ENCODE results near the gene EMX1. TPM values are rescaled to one million over a fixed set of nuclear protein-coding genes. Genes with fewer than 3 reads are reported as not detected.

The EMX1 gene
- total RNA-seq, 1 experiment from 2014 or later, result not detected

- Mint-ChIP-seq H3K36me3 (ENCODE audit: insufficient read depth, unreplicated experiment) (no peaks in the 10 kb centered on the region), H3K9me3 (ENCODE audit: low read depth, unreplicated experiment) (no peaks in the 10 kb centered on the region), H3K4me3 (ENCODE audit: low read depth, unreplicated experiment) (no peak overlapping the region), H3K27ac (ENCODE audit: unreplicated experiment) (no peak overlapping the region), H3K27me3 (ENCODE audit: unreplicated experiment) (no peaks in the 10 kb centered on the region), H3K4me1 (ENCODE audit: low read depth, unreplicated experiment) (no peaks in the 10 kb centered on the region)
- BruUV-seq (replicated peaks), result no TSS peak
- no peak for TF ChIP-seq CTCF (IDR thresholded peaks at IDR 0.05; ENCODE audit: unreplicated experiment)
- CTCF ChIA-PET, result interaction anchor here (0.6 kb wide), 1 partner anchor 37 kb away, joined by 3 read pairs; no protein-coding TSS in a partner anchor
- intact Hi-C loops (cut with micrococcal nuclease; ENCODE audit: unreplicated experiment), result no loop called here
- DNase-seq, result no peak
Measured at GRCh38 chr2:72944804-72945449, 27.6 kb downstream of the EMX1 start.

- CTCF ChIA-PET, result no interaction called here
- H3K4me1 Mint-ChIP-seq (ENCODE audit: low read depth, unreplicated experiment), result no peaks in the 10 kb centered on the region
- no peaks in the 10 kb centered on the region for H3K27me3 Mint-ChIP-seq (ENCODE audit: unreplicated experiment)
- intact Hi-C loops (cut with micrococcal nuclease; ENCODE audit: unreplicated experiment), result no loop called here
- H3K27ac Mint-ChIP-seq (ENCODE audit: unreplicated experiment), result no peak overlapping the region
- no peaks in the 10 kb centered on the region for H3K36me3 Mint-ChIP-seq (ENCODE audit: insufficient read depth, unreplicated experiment)
- no peak for DNase-seq
- no peak for TF ChIP-seq CTCF (IDR thresholded peaks at IDR 0.05; ENCODE audit: unreplicated experiment)
- no TSS peak for BruUV-seq (replicated peaks)
- H3K4me3 Mint-ChIP-seq (ENCODE audit: low read depth, unreplicated experiment), result no peak overlapping the region
- H3K9me3 Mint-ChIP-seq (ENCODE audit: low read depth, unreplicated experiment), result no peaks in the 10 kb centered on the region
Measured at GRCh38 chr2:72945450-72946019, 28.2 kb downstream of the EMX1 start.

- no peak for TF ChIP-seq CTCF (IDR thresholded peaks at IDR 0.05; ENCODE audit: unreplicated experiment)
- BruUV-seq (replicated peaks), result no TSS peak
- H3K36me3 Mint-ChIP-seq (ENCODE audit: insufficient read depth, unreplicated experiment), result no peaks in the 10 kb centered on the region
- H3K4me3 Mint-ChIP-seq (ENCODE audit: low read depth, unreplicated experiment), result no peak overlapping the region
- DNase-seq, result no peak
- H3K9me3 Mint-ChIP-seq (ENCODE audit: low read depth, unreplicated experiment), result no peaks in the 10 kb centered on the region
- CTCF ChIA-PET, result no interaction called here
- no peaks in the 10 kb centered on the region for H3K27me3 Mint-ChIP-seq (ENCODE audit: unreplicated experiment)
- no peak overlapping the region for H3K27ac Mint-ChIP-seq (ENCODE audit: unreplicated experiment)
- no peaks in the 10 kb centered on the region for H3K4me1 Mint-ChIP-seq (ENCODE audit: low read depth, unreplicated experiment)
- intact Hi-C loops (cut with micrococcal nuclease; ENCODE audit: unreplicated experiment), result no loop called here
Measured at GRCh38 chr2:72946466-72946865, 29.1 kb downstream of the EMX1 start.

- H3K4me3 Mint-ChIP-seq (ENCODE audit: low read depth, unreplicated experiment), result no peak overlapping the region
- no peaks in the 10 kb centered on the region for H3K27me3 Mint-ChIP-seq (ENCODE audit: unreplicated experiment)
Measured at GRCh38 chr2:72947952-72948830, 30.9 kb downstream of the EMX1 start.

More at GRCh38 chr2:72947952-72948830, 30.9 kb downstream of the EMX1 start:
- no TSS peak for BruUV-seq (replicated peaks)
- Mint-ChIP-seq H3K4me1 (ENCODE audit: low read depth, unreplicated experiment) (no peaks in the 10 kb centered on the region), H3K36me3 (ENCODE audit: insufficient read depth, unreplicated experiment) (no peaks in the 10 kb centered on the region), H3K9me3 (ENCODE audit: low read depth, unreplicated experiment) (no peaks in the 10 kb centered on the region), H3K27ac (ENCODE audit: unreplicated experiment) (no peak overlapping the region)
- CTCF ChIA-PET, result interaction anchor here (0.6 kb wide), 1 partner anchor 44 kb away, joined by 5 read pairs; no protein-coding TSS in a partner anchor
- intact Hi-C loops (cut with micrococcal nuclease; ENCODE audit: unreplicated experiment), result no loop called here
- TF ChIP-seq CTCF (IDR thresholded peaks at IDR 0.05; ENCODE audit: unreplicated experiment), result no peak
- no peak for DNase-seq

Measured in Calu3 (cell line).